CD4-positive, alpha-beta T cell treated with Interferon alpha-2 for 1 hour (primary cell): ENCODE results near the gene SENP5.
"Not testable (repeated sequence)": the region's sequence is repeated elsewhere in the genome, so short reads cannot be mapped to it uniquely, and the experiment has no call there.

ENCODE experiments used
- DNase-seq, 2 donors: peaks; one replicate each; pipeline ENCODE4 v3.0.0-alpha.2; 2020 to 2022

Gene SENP5, protein sequence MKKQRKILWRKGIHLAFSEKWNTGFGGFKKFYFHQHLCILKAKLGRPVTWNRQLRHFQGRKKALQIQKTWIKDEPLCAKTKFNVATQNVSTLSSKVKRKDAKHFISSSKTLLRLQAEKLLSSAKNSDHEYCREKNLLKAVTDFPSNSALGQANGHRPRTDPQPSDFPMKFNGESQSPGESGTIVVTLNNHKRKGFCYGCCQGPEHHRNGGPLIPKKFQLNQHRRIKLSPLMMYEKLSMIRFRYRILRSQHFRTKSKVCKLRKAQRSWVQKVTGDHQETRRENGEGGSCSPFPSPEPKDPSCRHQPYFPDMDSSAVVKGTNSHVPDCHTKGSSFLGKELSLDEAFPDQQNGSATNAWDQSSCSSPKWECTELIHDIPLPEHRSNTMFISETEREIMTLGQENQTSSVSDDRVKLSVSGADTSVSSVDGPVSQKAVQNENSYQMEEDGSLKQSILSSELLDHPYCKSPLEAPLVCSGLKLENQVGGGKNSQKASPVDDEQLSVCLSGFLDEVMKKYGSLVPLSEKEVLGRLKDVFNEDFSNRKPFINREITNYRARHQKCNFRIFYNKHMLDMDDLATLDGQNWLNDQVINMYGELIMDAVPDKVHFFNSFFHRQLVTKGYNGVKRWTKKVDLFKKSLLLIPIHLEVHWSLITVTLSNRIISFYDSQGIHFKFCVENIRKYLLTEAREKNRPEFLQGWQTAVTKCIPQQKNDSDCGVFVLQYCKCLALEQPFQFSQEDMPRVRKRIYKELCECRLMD

DNA sequence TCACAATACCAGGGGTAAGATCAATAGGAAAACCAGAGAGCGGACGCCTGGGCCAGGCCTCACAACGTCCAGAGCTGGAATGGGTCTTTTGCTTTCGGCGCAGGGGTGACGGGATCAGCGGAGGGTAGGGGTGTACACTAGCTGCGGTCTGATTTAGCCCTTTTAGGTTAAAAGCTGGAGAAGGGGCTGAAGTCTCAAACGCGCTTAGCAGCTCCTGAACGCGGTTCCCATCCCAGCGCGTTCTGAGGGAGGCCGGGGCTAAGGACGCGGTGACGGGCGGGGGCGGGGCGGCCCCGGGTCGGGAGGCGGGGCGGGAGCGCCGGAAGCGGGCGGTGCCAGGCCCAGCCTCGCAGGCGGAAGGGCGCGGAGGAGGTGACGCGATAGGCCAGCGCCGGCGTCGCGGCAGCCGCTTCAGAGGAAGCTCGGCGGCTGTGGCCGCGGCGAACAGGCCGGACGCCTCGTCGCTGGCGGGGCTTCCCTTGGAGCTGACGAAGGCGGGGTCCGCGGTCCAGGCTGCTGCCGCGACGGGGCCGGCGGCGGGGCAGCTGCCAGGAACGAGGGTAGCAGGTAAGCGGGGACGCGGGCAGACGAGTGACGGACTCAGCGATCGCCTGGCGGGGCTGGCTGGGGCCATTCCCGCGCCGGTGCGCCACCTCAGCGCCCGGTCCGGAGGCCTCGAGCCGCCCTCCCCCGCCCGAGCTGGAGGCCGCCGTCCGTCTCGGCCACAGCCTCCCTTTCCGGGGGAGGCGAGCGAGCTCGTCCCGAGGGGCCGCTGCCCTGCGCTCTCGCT is at the start of gene SENP5:
TSS of gene SENP5 (plus strand) at position 414 of the 790 bp plus-strand sequence. CDS start 17,262 bp downstream, outside the sequence.
- peak; percentile 87 to 90 for DNase-seq

DNA sequence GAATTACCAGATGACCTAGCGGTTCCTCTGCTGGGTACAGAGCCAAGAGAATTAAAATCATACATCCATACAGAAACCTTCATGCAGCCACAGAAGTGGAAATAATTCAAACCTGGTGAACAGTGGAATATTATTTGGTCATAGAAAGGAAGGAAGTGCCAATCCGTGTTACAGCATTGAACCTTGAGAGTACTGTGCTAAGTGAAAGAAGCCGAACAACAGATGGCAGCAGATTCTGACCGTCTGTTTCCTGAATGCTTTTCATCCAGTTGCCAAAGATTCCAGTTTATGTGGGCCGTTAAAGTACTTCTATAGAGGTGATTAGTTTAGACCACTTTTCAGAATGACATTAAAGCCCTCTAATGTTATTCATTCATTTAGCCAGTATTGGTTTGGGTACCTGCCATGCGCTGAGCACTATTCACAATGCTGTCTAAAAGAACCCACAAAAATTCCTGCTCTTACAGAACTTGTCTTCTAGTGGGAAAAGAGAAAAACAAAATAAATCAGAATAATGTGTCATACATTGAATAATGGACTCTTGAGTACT is 45.8 kb upstream of the SENP5 start:
- no peak for DNase-seq

DNA sequence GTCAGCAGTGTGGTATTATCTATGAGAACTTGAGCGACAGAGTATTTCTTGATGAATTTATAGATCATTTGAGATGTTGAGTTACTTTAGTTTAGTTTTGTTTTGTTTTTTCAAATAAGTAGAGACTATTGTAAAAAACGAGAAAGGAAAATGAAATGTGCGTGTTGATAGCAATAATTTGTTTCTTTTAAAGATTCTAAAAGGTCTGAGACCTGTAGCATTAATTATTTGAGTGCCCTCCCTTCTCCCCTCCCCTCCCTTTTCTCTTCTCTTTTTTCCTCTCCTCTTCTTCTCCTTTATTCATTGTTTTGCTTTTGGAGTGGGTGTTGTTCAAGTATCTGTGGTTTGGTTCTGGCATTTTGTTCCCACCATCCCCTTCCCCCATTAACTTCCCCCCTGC is 38.1 kb upstream of the SENP5 start:
- not testable (repeated sequence) for DNase-seq

DNA sequence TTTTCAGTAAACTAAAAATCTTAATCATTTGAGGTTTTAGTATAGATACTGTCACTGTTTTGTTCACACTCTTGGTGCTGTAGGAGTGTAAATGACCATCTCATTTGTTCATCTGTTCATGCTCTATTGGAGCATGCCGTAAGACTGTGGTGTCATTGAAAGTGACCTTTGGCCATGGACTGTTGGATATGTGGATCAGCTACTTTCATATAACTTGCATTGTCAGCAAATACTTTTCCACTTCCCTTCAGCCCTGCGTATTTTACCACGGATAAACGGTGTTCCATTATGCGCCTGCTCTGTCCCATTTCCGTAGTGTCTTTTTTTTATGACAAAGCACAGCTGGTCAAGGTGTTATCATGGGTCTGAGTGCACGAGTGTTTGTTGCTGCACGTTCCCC is 32.6 kb upstream of the SENP5 start:
- no peak for DNase-seq

DNA sequence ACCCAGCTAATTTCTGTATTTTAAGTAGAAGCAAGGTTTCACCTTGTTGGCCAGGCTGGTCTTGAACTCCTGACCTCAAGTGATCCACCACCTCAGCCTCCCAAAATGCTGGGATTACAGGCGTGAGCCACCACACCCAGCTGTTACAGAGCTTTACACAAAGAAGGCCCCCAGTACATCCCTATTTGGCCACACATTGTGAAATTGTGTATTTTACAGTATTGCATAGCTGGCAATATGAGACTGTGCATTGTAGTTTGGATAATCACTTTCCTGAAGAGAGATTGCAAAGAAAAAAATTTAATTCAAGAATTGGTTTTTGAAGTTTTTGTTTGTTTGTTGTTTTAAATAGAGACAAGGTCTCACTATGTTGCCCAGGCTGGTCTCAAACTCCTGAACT is 31.1 kb upstream of the SENP5 start:
- not testable (repeated sequence) for DNase-seq

DNA sequence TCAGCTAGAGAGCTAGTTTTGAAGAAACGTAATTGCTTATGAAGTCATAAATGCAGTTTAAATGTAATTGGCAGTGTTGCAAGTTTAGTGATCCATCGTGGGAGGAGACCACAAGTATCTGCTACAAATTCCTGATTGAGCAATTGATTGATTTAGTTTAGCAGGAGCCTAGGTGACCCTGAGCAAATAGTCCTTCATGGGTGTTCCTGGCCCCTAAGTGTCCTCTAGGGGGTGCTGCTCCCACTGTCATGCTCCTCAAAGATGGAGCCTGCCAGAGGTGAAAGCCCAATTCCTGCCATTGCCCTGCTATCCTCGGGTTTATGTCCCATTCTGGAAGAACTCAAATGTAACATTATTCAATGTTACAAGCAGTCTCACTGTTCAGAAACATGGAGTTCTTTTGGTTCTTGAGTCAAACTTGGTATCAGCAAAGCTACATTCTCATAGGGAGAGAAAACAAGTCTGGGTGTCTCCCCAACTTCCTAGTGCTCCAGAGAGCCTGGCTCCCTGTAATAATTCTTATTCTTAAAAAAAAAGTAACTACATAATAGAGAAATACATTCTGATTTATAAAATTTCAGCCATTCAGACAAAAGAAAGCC is 29.8 kb upstream of the SENP5 start:
- DNase-seq = peak; percentile 70 to 79

DNA sequence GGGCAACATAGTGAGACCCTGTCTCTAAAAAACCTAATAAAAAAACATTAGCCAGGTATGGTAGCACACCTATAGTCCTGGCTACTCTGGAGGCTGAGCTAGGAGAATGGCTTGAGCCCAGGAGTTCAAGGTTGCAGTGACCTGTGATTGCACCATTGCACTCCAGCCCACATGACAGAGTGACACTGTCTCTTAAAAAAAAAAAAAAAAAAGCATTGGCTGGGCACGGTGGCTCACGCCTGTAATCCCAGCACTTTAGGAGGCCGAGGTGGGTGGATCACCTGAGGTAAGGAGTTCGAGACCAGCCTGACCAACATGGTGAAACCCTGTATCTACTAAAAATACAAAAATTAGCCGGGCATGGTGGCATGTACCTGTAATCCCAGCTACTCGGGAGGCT is 28.4 kb upstream of the SENP5 start:
- DNase-seq = not testable (repeated sequence)

DNA sequence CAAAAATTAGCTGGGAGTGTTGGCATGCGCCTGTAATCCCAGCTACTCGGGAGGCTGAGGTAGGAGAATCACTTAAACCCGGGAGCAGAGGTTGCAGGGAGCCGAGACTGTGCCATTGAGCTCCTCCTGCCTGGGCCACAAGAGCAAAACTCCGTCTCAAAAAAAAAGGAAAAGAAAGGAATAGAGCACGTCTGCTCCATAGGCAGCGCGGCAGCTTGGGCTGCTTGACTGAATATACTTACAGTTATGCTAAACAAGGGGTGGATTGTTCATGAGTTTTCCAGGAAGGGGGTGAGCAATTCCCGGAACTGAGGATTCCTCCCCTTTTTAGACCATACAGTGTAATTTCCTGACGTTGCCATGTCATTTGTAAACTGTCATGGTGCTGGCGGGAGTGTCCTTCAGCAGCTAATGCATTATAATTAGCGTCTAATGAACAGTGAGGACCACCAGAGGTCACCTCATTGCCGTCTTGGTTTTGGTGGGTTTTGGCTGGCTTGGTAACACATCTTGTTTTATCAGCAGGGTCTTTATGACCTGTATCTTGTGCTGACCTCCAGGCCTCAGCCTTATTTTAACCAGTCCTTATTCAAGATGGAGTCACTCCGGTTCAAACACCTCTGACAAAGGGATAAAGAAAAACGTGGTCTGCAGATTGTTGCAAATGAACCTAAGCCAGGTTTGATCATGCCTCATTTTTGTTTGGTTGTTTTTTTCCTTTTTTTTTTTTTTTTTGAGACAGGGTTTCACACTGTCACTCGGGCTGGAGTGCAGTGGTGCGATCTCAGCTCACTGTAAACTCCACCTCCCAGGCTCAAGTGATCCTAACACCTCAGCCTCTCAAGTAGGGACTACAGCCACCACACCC is 24.9 kb upstream of the SENP5 start:
- DNase-seq = no peak

DNA sequence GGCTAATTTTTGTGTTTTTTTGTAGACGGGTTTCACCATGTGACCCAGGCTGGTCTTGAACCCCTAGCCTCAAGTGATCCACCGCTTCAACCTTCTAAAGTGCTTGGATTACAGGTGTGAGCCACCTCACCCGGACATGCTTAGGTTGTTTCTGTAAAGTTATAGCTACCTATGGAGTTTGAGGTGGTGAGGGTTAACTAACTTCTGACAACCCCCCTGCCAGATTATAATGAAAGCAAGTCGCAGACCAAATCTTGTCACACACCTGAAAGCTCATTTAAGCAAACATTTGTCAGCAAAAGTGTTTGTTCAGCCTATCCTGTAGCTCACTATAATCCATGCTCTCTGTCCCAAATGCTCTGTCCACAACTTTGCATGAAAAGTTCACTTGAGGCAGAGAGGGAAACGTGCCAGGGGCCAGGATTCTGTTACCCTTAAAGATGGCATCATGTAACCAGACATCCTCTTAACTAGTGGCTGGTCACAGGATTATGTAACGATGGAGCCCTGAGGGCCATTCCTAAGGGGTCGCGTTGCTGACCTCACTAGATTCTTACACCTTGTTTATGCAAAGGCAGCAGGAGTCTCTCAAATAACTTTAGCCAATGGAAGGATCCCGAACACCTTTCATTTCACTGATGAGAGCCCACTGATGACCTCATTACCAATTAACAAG is 24.1 kb upstream of the SENP5 start:
- no peak for DNase-seq

DNA sequence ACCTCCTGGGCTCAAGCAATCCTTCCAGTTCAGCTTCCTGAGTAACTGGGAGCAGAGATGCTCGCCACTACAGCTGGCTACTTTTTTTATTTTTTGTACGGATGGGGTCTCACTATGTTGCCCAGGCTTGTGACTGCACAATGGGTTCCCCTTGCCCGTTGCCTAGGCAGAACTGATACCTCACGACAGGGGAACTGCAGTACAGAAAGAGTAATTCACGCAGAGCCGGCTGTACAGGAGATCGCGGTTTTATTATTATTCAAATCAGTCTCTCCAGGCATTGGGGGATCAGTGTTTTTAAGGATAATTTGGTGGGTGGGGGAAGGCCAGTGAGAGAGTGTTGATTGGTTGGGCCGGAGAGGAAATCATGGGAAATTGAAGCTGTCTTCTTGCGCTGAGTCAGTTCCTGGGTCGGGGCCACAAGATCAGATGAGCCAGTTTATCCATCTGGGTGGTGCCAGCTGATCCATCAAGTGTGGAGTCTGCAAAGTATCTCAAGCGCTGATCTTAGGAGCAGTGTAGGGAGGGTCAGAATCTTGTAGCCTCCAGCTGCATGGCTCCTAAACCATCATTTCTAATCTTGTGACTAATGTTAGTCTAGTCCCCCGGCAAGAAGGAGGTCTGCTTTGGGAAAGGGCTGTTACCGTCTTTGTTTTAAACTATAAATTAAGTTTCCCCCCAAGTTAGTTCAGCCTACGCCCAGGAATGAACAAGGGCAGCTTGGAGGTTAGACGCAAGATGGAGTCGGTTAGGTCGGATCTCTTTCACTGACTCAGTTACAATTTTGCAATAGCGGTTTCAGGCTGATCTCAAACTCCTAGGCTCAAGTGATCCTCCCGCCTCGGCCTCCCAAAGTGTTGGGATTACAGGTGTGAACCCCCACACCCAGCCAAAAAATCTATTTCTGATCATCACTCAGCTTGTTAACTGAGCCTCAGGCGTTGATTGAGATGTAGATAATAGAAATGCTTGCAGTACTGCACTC is 23.2 kb upstream of the SENP5 start:
- not testable (repeated sequence) for DNase-seq

DNA sequence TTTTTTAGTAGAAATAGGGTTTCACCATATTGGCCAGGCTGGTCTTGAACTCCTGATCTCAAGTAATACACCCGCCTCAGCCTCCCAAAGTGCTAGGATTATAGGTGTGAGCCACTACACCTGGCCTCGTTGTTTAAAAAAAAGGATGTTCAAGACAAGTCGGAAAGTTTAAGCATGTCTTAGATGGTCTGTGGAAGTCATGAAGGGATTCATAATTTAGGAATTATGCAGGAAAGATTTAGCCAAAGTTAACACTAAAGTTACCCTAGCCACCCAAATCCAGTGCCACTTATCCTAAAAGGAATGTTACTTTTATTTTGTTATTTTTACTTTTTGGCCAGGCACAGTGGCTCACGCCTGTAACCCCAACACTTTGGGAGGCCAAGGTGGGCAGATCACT is 19.3 kb upstream of the SENP5 start:
- not testable (repeated sequence) for DNase-seq

DNA sequence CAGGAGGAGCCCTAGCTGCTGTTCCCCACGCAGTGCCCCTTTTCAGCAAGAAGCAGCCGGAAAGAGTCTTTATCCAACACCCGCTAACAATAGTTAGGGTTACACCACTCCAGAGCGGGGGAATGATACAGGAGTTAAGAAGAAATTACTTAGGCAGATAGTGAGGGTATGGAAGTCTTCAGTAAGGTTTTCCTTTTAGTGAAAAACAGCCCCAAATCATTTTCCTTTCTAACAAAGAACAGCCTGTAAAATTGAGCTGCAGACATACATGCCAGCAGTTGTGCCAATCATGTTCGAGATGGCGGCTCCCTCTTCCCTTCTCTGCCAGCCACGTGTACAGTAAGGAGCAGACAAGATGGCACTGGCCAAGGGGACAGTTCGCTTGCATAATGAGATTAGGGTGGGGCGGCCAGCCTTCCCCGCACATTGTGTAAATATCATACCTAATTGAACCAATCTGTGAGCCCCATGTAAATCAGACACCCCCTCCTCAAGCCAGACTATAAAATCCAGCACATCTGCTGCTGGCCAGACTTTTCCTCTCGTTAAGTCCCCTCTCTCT is 18.5 kb upstream of the SENP5 start:
- DNase-seq = no peak

DNA sequence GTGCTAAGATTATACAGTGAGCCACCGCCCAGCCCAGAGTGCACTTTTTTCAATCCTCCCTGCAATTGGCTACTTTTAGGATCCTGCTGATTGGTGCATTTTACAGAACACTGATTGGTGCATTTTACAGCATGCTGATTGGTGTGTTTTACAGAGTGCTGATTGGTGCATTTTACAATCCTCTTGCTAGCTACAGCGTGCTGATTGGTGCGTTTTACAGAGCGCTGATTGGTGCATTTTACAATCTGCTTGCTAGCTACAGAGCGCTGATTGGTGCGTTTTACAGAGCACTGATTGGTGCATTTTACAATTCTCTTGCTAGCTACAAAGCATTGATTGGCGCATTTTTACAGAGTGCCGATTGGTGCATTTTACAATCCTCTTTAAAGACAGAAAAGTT is 4.7 kb upstream of the SENP5 start:
- not testable (repeated sequence) for DNase-seq

DNA sequence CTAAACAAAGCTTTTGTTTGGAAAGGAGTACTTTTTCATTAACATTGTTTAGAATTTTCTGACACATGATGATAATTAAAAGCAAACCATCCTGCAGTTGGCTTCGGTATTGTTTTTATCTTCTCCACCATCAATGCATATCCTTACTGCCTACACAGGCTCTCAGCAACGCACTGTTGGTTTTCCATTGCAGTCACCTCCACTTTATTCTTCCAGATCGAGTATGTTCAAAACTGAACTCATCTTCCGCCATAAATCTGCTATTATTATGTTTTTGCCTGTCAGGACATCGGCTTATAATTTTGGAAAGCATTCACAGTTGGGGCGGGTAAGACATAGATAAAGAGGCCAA is 589 bp upstream of the SENP5 start:
- DNase-seq = no peak

DNA sequence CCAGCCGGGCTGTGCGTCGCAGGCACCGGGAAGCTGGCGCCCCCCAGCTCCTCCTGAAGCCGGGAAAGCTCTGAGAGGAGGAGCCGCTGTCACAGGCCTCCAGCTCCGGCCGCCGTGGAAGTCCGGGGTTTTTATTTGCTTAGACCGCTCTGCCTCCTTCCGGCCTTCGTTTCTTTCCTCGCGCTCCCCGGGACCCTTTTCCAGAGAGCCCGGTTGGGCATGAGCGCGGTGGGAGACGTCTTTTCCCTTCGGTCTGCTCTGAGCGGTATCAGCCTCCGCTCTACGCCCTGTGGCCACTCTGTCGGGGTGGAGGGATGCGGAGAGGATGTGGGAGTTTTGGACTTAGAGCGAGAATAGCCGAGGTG is 559 bp downstream of the SENP5 start:
- peak in 1 of 2 donors; percentile 14 for DNase-seq

DNA sequence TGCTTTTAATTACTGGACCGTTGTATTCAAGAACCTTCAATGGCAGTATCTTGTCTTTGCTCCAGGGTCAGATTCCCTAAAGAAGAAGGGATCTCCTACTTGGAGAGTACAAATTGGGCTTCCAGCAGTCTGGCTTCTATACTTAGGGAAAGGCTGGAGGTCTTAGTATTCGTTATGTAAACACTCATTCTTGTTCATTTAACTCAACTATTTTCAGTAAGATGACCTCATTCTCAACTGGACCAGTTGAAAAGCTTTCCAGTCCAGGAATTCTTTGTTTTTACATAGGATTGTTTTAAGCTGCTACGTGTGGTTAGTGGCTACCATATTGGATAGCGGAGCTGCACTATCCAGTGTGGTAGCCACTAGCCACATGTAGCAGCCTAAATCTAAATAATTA is 4.6 kb downstream of the SENP5 start:
- DNase-seq = no peak

DNA sequence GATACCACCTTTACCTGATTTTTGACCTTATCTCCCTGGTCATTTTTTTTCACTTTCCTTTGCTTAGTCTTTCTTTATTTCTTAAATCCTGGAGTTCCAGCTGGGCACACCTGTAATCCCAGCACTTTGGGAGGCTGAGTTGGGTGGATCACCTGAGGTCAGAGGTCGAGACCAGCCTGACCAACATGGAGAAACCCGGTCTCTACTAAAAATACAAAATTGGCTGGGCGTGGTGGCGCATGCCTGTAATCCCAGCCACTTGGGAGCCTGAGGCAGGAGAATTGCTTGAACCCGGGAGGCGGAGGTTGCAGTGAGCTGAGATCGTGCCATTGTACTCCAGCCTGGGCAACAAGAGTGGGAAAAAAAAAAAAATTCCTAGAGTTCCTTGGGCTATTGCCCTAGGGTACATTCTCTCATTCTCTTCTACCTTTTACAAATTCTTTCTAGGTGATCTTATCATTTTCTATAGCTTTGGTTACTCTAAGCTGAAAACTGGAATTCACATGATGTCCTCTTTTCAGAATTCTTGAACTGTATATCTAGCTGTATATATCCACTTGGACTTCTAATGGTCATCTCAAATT is 6.9 kb downstream of the SENP5 start:
- DNase-seq = not testable (repeated sequence)

DNA sequence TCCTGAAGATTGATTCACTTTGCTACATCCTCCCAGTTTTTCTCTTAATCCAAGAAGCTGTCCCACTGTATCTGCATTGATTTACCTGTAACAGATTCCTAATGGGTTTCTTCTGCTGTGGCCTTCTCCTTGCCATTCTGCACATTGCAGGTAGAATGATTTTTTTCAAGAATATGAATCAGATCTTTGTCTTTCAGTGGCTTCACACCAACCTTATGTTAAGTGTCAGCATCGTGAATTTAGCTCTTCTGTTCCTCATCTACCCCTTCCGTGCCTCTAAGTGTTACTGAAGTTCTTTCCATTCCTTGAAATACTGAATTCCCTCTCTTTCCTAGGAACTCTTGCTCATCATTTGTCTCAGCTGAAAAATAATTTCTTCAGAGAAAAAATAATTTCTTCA is 7.5 kb downstream of the SENP5 start:
- no peak for DNase-seq

DNA sequence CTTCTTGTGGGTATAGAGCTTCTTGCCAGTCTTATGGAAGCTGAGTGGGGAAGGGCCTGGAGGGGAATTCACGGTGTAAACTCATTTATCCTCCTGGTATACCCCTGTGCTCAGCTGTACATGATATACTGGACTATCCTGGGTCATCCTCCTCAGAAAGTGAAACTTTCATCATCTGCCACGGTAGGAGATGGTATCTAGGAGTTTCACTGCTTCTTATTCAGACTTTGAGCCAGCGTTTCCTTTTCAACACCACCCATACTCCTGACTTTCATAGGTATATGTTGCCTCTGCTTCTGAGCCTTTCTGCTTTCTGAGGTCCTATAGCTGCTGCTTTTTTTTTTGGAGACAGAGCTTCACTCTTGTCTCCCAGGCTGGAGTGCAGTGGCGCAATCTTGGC is 15.6 kb downstream of the SENP5 start:
- no peak for DNase-seq
